ENCODE measurements around the gene AGPS.
A peak's percentile ranks its signal among the peaks of the same experiment; 100 is the strongest.
"Not testable (repeated sequence)": the region's sequence is repeated elsewhere in the genome, so short reads cannot be mapped to it uniquely, and the experiment has no call there.

The AGPS gene

DNA sequence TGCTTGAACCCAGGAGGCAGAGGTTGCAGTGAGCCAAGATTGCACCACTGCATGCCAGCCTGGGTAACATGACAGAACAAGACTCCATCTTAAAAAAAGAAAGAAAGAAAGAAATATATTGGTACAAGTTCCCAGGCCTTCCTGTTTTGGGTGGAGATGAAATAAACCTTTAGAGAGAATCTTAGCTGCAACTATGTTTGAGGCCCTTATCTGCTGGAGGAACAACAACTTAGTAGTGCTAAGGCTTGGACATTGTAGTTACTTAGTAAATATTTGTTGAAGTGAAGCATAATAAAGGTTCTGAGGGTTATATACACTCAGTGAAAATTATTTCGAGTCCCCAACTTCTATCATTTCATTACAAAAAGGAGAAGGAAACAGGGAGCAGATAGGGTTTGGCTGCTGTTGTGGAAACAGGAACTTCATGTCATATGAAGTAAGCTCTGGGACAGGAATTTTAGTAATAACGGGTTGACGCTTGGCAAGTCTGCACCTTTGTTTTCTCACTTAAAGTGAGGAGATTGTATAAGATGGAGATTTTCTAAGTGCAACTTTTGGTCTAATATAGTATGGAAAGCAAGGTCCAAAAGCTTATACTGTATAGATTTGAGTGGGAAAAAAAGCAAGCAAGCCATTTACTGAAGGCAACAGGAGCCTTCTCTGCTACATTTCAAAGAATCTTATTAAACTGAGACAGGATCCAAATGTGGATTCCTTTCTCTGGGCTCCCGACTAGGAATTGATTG is 40.0 kb upstream of the AGPS start:
- H3K27ac ChIP-seq (replicated peaks) = peak overlapping the region; percentile 92
- peak in 1 of 2 experiments; percentile 76 for DNase-seq (ENCODE audit: low read depth in 1 of 2, low spot score in 1 of 2)
- no peaks in the 10 kb centered on the region for H3K27me3 ChIP-seq (ENCODE audit: insufficient read depth, poor library complexity, severe bottlenecking)
- TF ChIP-seq SPI1 (IDR thresholded peaks at IDR 0.05; ENCODE audit: borderline replicate concordance, low read depth) = peak; percentile 50; the same call in 1 of the 2 replicates
- TF ChIP-seq, protein P1, sequence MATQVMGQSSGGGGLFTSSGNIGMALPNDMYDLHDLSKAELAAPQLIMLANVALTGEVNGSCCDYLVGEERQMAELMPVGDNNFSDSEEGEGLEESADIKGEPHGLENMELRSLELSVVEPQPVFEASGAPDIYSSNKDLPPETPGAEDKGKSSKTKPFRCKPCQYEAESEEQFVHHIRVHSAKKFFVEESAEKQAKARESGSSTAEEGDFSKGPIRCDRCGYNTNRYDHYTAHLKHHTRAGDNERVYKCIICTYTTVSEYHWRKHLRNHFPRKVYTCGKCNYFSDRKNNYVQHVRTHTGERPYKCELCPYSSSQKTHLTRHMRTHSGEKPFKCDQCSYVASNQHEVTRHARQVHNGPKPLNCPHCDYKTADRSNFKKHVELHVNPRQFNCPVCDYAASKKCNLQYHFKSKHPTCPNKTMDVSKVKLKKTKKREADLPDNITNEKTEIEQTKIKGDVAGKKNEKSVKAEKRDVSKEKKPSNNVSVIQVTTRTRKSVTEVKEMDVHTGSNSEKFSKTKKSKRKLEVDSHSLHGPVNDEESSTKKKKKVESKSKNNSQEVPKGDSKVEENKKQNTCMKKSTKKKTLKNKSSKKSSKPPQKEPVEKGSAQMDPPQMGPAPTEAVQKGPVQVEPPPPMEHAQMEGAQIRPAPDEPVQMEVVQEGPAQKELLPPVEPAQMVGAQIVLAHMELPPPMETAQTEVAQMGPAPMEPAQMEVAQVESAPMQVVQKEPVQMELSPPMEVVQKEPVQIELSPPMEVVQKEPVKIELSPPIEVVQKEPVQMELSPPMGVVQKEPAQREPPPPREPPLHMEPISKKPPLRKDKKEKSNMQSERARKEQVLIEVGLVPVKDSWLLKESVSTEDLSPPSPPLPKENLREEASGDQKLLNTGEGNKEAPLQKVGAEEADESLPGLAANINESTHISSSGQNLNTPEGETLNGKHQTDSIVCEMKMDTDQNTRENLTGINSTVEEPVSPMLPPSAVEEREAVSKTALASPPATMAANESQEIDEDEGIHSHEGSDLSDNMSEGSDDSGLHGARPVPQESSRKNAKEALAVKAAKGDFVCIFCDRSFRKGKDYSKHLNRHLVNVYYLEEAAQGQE (IDR thresholded peaks at IDR 0.05; ENCODE audit: insufficient replicate concordance, low read depth) = no peak
- TF ChIP-seq, protein P2, sequence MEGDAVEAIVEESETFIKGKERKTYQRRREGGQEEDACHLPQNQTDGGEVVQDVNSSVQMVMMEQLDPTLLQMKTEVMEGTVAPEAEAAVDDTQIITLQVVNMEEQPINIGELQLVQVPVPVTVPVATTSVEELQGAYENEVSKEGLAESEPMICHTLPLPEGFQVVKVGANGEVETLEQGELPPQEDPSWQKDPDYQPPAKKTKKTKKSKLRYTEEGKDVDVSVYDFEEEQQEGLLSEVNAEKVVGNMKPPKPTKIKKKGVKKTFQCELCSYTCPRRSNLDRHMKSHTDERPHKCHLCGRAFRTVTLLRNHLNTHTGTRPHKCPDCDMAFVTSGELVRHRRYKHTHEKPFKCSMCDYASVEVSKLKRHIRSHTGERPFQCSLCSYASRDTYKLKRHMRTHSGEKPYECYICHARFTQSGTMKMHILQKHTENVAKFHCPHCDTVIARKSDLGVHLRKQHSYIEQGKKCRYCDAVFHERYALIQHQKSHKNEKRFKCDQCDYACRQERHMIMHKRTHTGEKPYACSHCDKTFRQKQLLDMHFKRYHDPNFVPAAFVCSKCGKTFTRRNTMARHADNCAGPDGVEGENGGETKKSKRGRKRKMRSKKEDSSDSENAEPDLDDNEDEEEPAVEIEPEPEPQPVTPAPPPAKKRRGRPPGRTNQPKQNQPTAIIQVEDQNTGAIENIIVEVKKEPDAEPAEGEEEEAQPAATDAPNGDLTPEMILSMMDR (IDR thresholded peaks at IDR 0.05; ENCODE audit: insufficient read depth, low read length) = no peak
- TF ChIP-seq POLR2AphosphoS5 (IDR thresholded peaks at IDR 0.05; ENCODE audit: low read depth) = no peak
- TF ChIP-seq GABPA (IDR thresholded peaks at IDR 0.05; ENCODE audit: low read depth) = no peak
- H3K4me3 ChIP-seq (replicated peaks; ENCODE audit: insufficient read depth, low read length) = no peak overlapping the region

DNA sequence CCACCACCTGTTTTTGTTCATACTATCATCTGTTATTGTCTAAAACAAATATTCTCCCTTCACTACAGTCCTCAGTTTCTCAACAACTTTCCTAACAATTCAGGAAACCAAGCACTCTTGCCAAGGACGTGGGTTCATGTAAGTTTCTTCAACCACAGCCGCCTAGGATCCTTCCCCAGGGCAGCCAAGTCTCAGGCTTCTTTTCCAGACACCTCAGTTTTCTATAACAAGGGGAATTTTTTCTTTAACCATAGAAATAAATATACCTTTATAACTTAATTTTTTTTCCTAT is 39.4 kb upstream of the AGPS start:
- DNase-seq (ENCODE audit: low read depth in 1 of 2, low spot score in 1 of 2) = peak in 1 of 2 experiments; percentile 39
- H3K4me3 ChIP-seq (replicated peaks; ENCODE audit: insufficient read depth, low read length) = no peak overlapping the region
- TF ChIP-seq SPI1 (IDR thresholded peaks at IDR 0.05; ENCODE audit: borderline replicate concordance, low read depth) (no peak), POLR2AphosphoS5 (IDR thresholded peaks at IDR 0.05; ENCODE audit: low read depth) (no peak), GABPA (IDR thresholded peaks at IDR 0.05; ENCODE audit: low read depth) (no peak)
- TF ChIP-seq, protein P1 (IDR thresholded peaks at IDR 0.05; ENCODE audit: insufficient replicate concordance, low read depth) = no peak
- TF ChIP-seq, protein P2 (IDR thresholded peaks at IDR 0.05; ENCODE audit: insufficient read depth, low read length) = no peak
- H3K27me3 ChIP-seq (ENCODE audit: insufficient read depth, poor library complexity, severe bottlenecking) = no peaks in the 10 kb centered on the region
- H3K27ac ChIP-seq (replicated peaks) = peak overlapping the region; percentile 92

- H3K27ac ChIP-seq (replicated peaks) = peak overlapping the region; percentile 54
- H3K4me3 ChIP-seq (replicated peaks; ENCODE audit: insufficient read depth, low read length); DNase-seq (ENCODE audit: low read depth in 1 of 2, low spot score in 1 of 2); H3K27me3 ChIP-seq (ENCODE audit: insufficient read depth, poor library complexity, severe bottlenecking): not testable (repeated sequence)
These were observed 38.0 kb upstream of the AGPS start for GRCh38 chr2:177354541-177354940.

GRCh38 chr2:177355874-177356273 is 36.7 kb upstream of the AGPS start:
- H3K4me3 ChIP-seq (replicated peaks; ENCODE audit: insufficient read depth, low read length) = no peak overlapping the region

More at GRCh38 chr2:177355874-177356273, 36.7 kb upstream of the AGPS start:
- no peak overlapping the region for H3K27ac ChIP-seq (replicated peaks)
- H3K27me3 ChIP-seq (ENCODE audit: insufficient read depth, poor library complexity, severe bottlenecking) = no peaks in the 10 kb centered on the region
- no peak for DNase-seq (ENCODE audit: low read depth in 1 of 2, low spot score in 1 of 2)
- TF ChIP-seq, protein P1 (IDR thresholded peaks at IDR 0.05; ENCODE audit: insufficient replicate concordance, low read depth) = no peak
- no peak for TF ChIP-seq SPI1 (IDR thresholded peaks at IDR 0.05; ENCODE audit: borderline replicate concordance, low read depth)
- TF ChIP-seq, protein P2 (IDR thresholded peaks at IDR 0.05; ENCODE audit: insufficient read depth, low read length) = no peak
- no peak for TF ChIP-seq GABPA (IDR thresholded peaks at IDR 0.05; ENCODE audit: low read depth)
- TF ChIP-seq POLR2AphosphoS5 (IDR thresholded peaks at IDR 0.05; ENCODE audit: low read depth) = no peak
